GM12878 (cell line): ENCODE data around the gene SNX21. TPM values are rescaled to one million over a fixed set of nuclear protein-coding genes. Genes with fewer than 3 reads are reported as not detected.
A peak's percentile ranks its signal among the peaks of the same experiment; 100 is the strongest.

Experiments
- BRCA1 ChIP-seq: IDR thresholded peaks from 2 replicates; pipeline ENCODE4 v1.6.1; 2011; ENCODE audit warnings: low read depth, low read length, improper control_type of control experiment
- EZH2 ChIP-seq: IDR thresholded peaks from 2 replicates; pipeline ENCODE4 v1.6.1; 2012; ENCODE audit warnings: low read depth, mild to moderate bottlenecking, control low read depth, inconsistent platforms, low read length, borderline replicate concordance; ENCODE audit not compliant: control insufficient read depth
- IKZF1 ChIP-seq: fragments of 450-650 bp; conservative IDR thresholded peaks from 2 replicates; pipeline ENCODE4 v1.6.1; 2017; ENCODE audit warnings: antibody characterized with exemption, mild to moderate bottlenecking
- NFYB ChIP-seq: IDR thresholded peaks from 2 replicates; pipeline ENCODE4 v1.6.1; 2011; ENCODE audit warnings: low read depth, mild to moderate bottlenecking, low read length, improper control_type of control experiment, moderate library complexity; ENCODE audit not compliant: insufficient read depth
- RAD21 ChIP-seq: IDR thresholded peaks from 2 replicates; pipeline ENCODE4 v1.6.1; 2011; ENCODE audit warnings: mild to moderate bottlenecking, low read depth, low read length, moderate library complexity; ENCODE audit not compliant: insufficient read depth
- RCOR1 ChIP-seq: conservative IDR thresholded peaks from 2 replicates; pipeline ENCODE4 v1.6.1; 2012; ENCODE audit warnings: low read depth, low read length, improper control_type of control experiment
- RUNX3 ChIP-seq: IDR thresholded peaks from 2 replicates; pipeline ENCODE4 v1.6.1; 2012; ENCODE audit warnings: low read length, inconsistent platforms
- SMARCA5 ChIP-seq: fragments of 450-650 bp; IDR thresholded peaks from 2 replicates; pipeline ENCODE4 v1.6.1; 2017; ENCODE audit warnings: mild to moderate bottlenecking
- SMC3 ChIP-seq: IDR thresholded peaks from 2 replicates; pipeline ENCODE4 v1.6.1; 2011; ENCODE audit warnings: low read length, improper control_type of control experiment, borderline replicate concordance
- SREBF2 ChIP-seq: IDR thresholded peaks from 2 replicates; pipeline ENCODE4 v1.6.1; 2012; ENCODE audit warnings: mild to moderate bottlenecking, low read length
- STAT1 ChIP-seq: fragments of 450-650 bp; conservative IDR thresholded peaks from 2 replicates; pipeline ENCODE4 v1.6.1; 2014; ENCODE audit warnings: antibody characterized with exemption, mild to moderate bottlenecking
- TARDBP ChIP-seq: IDR thresholded peaks from 2 replicates; pipeline ENCODE4 v1.6.1; 2016; ENCODE audit warnings: borderline replicate concordance
- polyA plus RNA-seq, 11 experiments: library from polyadenylated mRNA; depleted of rRNA in 4 of 11; unstranded in 6 of 11; stranded (reverse) in 5 of 11; fragments of >200 nt; fragmentation: Nextera tagmentation in 4 of 11; fragmentation: Illumina TruSeq in 1 of 11; extraction: Ambion mirVana in 4 of 11; extraction: Trizol in 1 of 11; gene quantifications; 1 replicate in 1 of 11; 2 replicates in 10 of 11; pipeline versions ENCODE4 v1.2.1 to v1.2.3, GENCODE V29; 2011 to 2016; ENCODE audit warnings: inconsistent platforms in 2 of 11, missing spikeins in 2 of 11, low read depth in 1 of 11
- total RNA-seq, 4 experiments: library from RNA; depleted of rRNA in 3 of 4; stranded (reverse); fragments of >200 nt in 3 of 4; fragmentation: Illumina TruSeq in 1 of 4; extraction: Trizol in 1 of 4; gene quantifications; 2 replicates each; pipeline versions ENCODE4 v1.2.1 to v1.2.3, GENCODE V29; 2013 to 2021
- TF ChIP-seq, protein P1 (sequence below): fragments of 450-650 bp; IDR thresholded peaks from 2 replicates; pipeline ENCODE4 v1.6.1; 2016; ENCODE audit warnings: mild to moderate bottlenecking, moderate library complexity, borderline replicate concordance
- TF ChIP-seq, protein P2 (sequence below): fragments of 450-650 bp; IDR thresholded peaks from 2 replicates; pipeline ENCODE4 v1.6.1; 2017; ENCODE audit warnings: mild to moderate bottlenecking, moderate library complexity
- TF ChIP-seq, protein P3 (sequence below): fragments of 450-650 bp; conservative IDR thresholded peaks from 2 replicates; pipeline ENCODE4 v1.6.1; 2017; ENCODE audit warnings: mild to moderate bottlenecking, moderate library complexity
- TF ChIP-seq, protein P4 (sequence below): fragments of 450-650 bp; IDR thresholded peaks from 2 replicates; pipeline ENCODE4 v1.6.1; 2018; ENCODE audit warnings: mild to moderate bottlenecking, low read depth, moderate library complexity; ENCODE audit not compliant: partially characterized antibody

The SNX21 gene
- total and polyA plus RNA-seq, 10 of the 15 experiments (the other 5 are each of a cell fraction or from before 2014, with no cell fraction given) = 0.10 to 1.4 (median 0.57) TPM

DNA sequence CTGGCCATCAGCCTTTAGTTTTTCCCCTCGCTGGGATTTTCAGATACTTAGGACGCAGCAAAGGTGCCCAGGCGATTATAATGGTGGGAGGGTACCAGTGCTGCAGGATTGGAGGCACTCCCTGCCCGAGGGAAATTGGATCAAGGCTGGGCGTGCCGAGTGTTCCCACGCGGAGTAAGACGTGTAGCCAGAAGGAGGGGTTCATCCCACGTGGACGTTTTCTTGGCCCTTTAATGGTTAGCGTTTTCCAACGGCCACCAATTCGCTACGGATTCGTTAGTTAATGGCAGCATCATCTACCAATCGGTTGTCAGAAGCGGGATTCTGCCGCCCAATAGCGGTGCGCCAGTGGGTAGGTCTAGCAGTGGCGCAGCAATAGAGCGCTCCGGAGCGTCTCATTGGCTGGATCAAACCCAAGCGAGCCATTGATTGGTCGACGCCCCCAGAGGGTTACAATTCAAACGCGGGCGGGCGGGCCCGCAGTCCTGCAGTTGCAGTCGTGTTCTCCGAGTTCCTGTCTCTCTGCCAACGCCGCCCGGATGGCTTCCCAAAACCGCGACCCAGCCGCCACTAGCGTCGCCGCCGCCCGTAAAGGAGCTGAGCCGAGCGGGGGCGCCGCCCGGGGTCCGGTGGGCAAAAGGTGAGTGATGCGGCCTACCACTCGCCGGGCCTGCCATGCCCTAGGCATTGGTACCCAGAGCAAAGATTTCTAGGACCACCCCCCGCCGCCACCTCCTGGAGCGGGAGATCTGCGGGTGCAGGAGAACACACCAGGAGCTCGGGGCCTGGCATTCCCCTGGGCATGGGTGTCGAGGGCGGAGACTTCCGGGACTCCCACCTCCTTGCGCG, 21.2 kb upstream of the SNX21 start, which contains the start of gene UBE2C (continued):
- TF ChIP-seq, protein P1, sequence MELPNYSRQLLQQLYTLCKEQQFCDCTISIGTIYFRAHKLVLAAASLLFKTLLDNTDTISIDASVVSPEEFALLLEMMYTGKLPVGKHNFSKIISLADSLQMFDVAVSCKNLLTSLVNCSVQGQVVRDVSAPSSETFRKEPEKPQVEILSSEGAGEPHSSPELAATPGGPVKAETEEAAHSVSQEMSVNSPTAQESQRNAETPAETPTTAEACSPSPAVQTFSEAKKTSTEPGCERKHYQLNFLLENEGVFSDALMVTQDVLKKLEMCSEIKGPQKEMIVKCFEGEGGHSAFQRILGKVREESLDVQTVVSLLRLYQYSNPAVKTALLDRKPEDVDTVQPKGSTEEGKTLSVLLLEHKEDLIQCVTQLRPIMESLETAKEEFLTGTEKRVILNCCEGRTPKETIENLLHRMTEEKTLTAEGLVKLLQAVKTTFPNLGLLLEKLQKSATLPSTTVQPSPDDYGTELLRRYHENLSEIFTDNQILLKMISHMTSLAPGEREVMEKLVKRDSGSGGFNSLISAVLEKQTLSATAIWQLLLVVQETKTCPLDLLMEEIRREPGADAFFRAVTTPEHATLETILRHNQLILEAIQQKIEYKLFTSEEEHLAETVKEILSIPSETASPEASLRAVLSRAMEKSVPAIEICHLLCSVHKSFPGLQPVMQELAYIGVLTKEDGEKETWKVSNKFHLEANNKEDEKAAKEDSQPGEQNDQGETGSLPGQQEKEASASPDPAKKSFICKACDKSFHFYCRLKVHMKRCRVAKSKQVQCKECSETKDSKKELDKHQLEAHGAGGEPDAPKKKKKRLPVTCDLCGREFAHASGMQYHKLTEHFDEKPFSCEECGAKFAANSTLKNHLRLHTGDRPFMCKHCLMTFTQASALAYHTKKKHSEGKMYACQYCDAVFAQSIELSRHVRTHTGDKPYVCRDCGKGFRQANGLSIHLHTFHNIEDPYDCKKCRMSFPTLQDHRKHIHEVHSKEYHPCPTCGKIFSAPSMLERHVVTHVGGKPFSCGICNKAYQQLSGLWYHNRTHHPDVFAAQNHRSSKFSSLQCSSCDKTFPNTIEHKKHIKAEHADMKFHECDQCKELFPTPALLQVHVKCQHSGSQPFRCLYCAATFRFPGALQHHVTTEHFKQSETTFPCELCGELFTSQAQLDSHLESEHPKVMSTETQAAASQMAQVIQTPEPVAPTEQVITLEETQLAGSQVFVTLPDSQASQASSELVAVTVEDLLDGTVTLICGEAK = 0 out of 2 replicates have a peak, but pooled peaks have one; percentile 21
- TF ChIP-seq RCOR1 (no peak), RUNX3 (peak; percentile 35; the same call in 1 of the 2 replicates), RAD21 (no peak), IKZF1 (peak; percentile 57; the same call in 1 of the 2 replicates), SMARCA5 (no peak), STAT1 (no peak), NFYB (peak; percentile 100), SREBF2 (no peak), EZH2 (no peak), BRCA1 (no peak), TARDBP (no peak), SMC3 (no peak)
- TF ChIP-seq, protein P2, sequence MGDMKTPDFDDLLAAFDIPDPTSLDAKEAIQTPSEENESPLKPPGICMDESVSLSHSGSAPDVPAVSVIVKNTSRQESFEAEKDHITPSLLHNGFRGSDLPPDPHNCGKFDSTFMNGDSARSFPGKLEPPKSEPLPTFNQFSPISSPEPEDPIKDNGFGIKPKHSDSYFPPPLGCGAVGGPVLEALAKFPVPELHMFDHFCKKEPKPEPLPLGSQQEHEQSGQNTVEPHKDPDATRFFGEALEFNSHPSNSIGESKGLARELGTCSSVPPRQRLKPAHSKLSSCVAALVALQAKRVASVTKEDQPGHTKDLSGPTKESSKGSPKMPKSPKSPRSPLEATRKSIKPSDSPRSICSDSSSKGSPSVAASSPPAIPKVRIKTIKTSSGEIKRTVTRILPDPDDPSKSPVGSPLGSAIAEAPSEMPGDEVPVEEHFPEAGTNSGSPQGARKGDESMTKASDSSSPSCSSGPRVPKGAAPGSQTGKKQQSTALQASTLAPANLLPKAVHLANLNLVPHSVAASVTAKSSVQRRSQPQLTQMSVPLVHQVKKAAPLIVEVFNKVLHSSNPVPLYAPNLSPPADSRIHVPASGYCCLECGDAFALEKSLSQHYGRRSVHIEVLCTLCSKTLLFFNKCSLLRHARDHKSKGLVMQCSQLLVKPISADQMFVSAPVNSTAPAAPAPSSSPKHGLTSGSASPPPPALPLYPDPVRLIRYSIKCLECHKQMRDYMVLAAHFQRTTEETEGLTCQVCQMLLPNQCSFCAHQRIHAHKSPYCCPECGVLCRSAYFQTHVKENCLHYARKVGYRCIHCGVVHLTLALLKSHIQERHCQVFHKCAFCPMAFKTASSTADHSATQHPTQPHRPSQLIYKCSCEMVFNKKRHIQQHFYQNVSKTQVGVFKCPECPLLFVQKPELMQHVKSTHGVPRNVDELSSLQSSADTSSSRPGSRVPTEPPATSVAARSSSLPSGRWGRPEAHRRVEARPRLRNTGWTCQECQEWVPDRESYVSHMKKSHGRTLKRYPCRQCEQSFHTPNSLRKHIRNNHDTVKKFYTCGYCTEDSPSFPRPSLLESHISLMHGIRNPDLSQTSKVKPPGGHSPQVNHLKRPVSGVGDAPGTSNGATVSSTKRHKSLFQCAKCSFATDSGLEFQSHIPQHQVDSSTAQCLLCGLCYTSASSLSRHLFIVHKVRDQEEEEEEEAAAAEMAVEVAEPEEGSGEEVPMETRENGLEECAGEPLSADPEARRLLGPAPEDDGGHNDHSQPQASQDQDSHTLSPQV = no peak
- TF ChIP-seq, protein P3, sequence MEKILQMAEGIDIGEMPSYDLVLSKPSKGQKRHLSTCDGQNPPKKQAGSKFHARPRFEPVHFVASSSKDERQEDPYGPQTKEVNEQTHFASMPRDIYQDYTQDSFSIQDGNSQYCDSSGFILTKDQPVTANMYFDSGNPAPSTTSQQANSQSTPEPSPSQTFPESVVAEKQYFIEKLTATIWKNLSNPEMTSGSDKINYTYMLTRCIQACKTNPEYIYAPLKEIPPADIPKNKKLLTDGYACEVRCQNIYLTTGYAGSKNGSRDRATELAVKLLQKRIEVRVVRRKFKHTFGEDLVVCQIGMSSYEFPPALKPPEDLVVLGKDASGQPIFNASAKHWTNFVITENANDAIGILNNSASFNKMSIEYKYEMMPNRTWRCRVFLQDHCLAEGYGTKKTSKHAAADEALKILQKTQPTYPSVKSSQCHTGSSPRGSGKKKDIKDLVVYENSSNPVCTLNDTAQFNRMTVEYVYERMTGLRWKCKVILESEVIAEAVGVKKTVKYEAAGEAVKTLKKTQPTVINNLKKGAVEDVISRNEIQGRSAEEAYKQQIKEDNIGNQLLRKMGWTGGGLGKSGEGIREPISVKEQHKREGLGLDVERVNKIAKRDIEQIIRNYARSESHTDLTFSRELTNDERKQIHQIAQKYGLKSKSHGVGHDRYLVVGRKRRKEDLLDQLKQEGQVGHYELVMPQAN = peak; percentile 100
- TF ChIP-seq, protein P4, sequence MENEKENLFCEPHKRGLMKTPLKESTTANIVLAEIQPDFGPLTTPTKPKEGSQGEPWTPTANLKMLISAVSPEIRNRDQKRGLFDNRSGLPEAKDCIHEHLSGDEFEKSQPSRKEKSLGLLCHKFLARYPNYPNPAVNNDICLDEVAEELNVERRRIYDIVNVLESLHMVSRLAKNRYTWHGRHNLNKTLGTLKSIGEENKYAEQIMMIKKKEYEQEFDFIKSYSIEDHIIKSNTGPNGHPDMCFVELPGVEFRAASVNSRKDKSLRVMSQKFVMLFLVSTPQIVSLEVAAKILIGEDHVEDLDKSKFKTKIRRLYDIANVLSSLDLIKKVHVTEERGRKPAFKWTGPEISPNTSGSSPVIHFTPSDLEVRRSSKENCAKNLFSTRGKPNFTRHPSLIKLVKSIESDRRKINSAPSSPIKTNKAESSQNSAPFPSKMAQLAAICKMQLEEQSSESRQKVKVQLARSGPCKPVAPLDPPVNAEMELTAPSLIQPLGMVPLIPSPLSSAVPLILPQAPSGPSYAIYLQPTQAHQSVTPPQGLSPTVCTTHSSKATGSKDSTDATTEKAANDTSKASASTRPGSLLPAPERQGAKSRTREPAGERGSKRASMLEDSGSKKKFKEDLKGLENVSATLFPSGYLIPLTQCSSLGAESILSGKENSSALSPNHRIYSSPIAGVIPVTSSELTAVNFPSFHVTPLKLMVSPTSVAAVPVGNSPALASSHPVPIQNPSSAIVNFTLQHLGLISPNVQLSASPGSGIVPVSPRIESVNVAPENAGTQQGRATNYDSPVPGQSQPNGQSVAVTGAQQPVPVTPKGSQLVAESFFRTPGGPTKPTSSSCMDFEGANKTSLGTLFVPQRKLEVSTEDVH = no peak
